Endothelial cell of umbilical vein (primary cell): Measurements from ENCODE around the gene NES. TPM values are rescaled to one million over a fixed set of nuclear protein-coding genes. Genes with fewer than 3 reads are reported as not detected.

Source experiments
- BruUV-seq: library from RNA; stranded (reverse); fragments of 400-500 nt; replicated peaks from 2 replicates; lab custom pipeline; 2021; lab: Mats Ljungman, UMichigan
- CTCF ChIA-PET: fragments of 300-600, 350-600 bp; sonication (Branson Sonifier 250); formaldehyde crosslinking; loops from one replicate; lab custom pipeline; 2021; ENCODE audit warnings: antibody characterized with exemption, inconsistent platforms; lab: Charles Lee
- POLR2A ChIA-PET: fragments of 300-600, 350-600 bp; sonication (Branson Sonifier 250); formaldehyde crosslinking; loops from one replicate; lab custom pipeline; 2021; ENCODE audit warnings: antibody characterized with exemption, inconsistent platforms; lab: Charles Lee
- DNase-seq: peaks from one replicate; pipeline ENCODE4 v3.0.0-alpha.2; 2011; ENCODE audit warnings: low read depth, low spot score
- FAIRE-seq: peaks from 2 replicates; lab custom pipeline; 2011; peaks lifted over from hg19 to GRCh38; lab: Jason Lieb, UNC
- H2AFZ ChIP-seq: 2 replicates; pipeline ENCODE4 v1.6.0; 2012; ENCODE audit warnings: low read depth, low read length, control low read depth, inconsistent platforms
- H3K27ac ChIP-seq: 2 replicates; pipeline ENCODE4 v1.5.1; 2011; ENCODE audit warnings: low read depth, mild to moderate bottlenecking, control low read depth, low read length, moderate library complexity; ENCODE audit not compliant: insufficient read depth
- H3K27me3 ChIP-seq, 2 experiments: 2 replicates each; pipeline versions ENCODE4 v1.6.0 to v1.6.1; 2011; ENCODE audit warnings: low read length in 2 of 2, mixed read lengths in 1 of 2; ENCODE audit not compliant: control insufficient read depth in 2 of 2, insufficient read depth in 2 of 2
- H3K36me3 ChIP-seq, 2 experiments: 2 replicates in 1 of 2; 3 replicates in 1 of 2; pipeline ENCODE4 v1.5.1; 2011; ENCODE audit warnings: low read length in 2 of 2, mild to moderate bottlenecking in 1 of 2, moderate library complexity in 1 of 2; ENCODE audit not compliant: control insufficient read depth in 2 of 2, insufficient read depth in 2 of 2; ENCODE audit errors: extremely low read depth in 1 of 2
- H3K4me1 ChIP-seq: 3 replicates; pipeline ENCODE4 v1.5.1; 2011; ENCODE audit warnings: mild to moderate bottlenecking, low read length; ENCODE audit not compliant: control insufficient read depth, insufficient read depth; ENCODE audit errors: extremely low read depth
- H3K4me2 ChIP-seq: 2 replicates; pipeline ENCODE4 v1.6.1; 2011; ENCODE audit warnings: low read length, control low read depth, mixed read lengths; ENCODE audit not compliant: insufficient read depth
- H3K4me3 ChIP-seq, 3 experiments: fragments of 200-600 bp in 1 of 3; sonication (generic), shearing (Covaris generic) in 1 of 3; replicated peaks in 1 of 3; 2 replicates each; pipeline ENCODE4 v1.5.1; 2011 to 2016; ENCODE audit warnings: control low read depth in 3 of 3, low read length in 3 of 3, mild to moderate bottlenecking in 2 of 3, inconsistent platforms in 1 of 3, low read depth in 1 of 3, moderate library complexity in 1 of 3; ENCODE audit not compliant: insufficient read depth in 1 of 3
- H3K79me2 ChIP-seq: 2 replicates; pipeline ENCODE4 v1.6.0; 2012; ENCODE audit warnings: low read length, inconsistent platforms; ENCODE audit not compliant: control insufficient read depth, insufficient read depth
- H3K9ac ChIP-seq: replicated peaks from 2 replicates; pipeline ENCODE3; 2011; ENCODE audit warnings: low read length, control low read depth; ENCODE audit not compliant: insufficient read depth; ENCODE audit errors: extremely low read depth
- H3K9me1 ChIP-seq: replicated peaks from 3 replicates; pipeline ENCODE4 v1.6.0; 2011; ENCODE audit warnings: mild to moderate bottlenecking, low read length; ENCODE audit not compliant: control insufficient read depth, insufficient read depth; ENCODE audit errors: extremely low read depth
- H3K9me3 ChIP-seq: replicated peaks from 2 replicates; pipeline ENCODE4 v1.5.1; 2012; ENCODE audit warnings: low read length, inconsistent platforms; ENCODE audit not compliant: control insufficient read depth, insufficient read depth
- H4K20me1 ChIP-seq: replicated peaks from 2 replicates; pipeline ENCODE3; 2011; ENCODE audit warnings: mild to moderate bottlenecking, low read length; ENCODE audit not compliant: control insufficient read depth, insufficient read depth; ENCODE audit errors: extremely low read depth
- EZH2 ChIP-seq: IDR thresholded peaks from 2 replicates; pipeline ENCODE4 v1.6.1; 2012; ENCODE audit warnings: borderline replicate concordance, low read depth, mild to moderate bottlenecking, moderate library complexity, low read length, inconsistent platforms; ENCODE audit not compliant: severe bottlenecking
- FOS ChIP-seq: IDR thresholded peaks from 2 replicates; pipeline ENCODE4 v1.6.1; 2011; ENCODE audit warnings: mild to moderate bottlenecking, low read length, moderate library complexity, borderline replicate concordance; ENCODE audit not compliant: insufficient read depth
- GATA2 ChIP-seq: IDR thresholded peaks from 2 replicates; pipeline ENCODE4 v1.7.0; 2011; ENCODE audit warnings: low read depth, mild to moderate bottlenecking, moderate library complexity, mixed read lengths, low read length; ENCODE audit not compliant: insufficient read length, insufficient read depth
- JUN ChIP-seq: IDR thresholded peaks from 2 replicates; pipeline ENCODE4 v1.6.1; 2011; ENCODE audit warnings: borderline replicate concordance, low read depth; ENCODE audit not compliant: insufficient read length, insufficient read depth
- MYC ChIP-seq: IDR thresholded peaks from one replicate; pipeline ENCODE4 v1.6.1; 2011; ENCODE audit warnings: mild to moderate bottlenecking, low read depth, low read length
- POLR2A ChIP-seq: IDR thresholded peaks from 2 replicates; pipeline ENCODE4 v1.6.1; 2012; ENCODE audit warnings: low read depth, mild to moderate bottlenecking, control low read depth, low read length
- POLR2AphosphoS5 ChIP-seq: IDR thresholded peaks from 2 replicates; pipeline ENCODE4 v1.6.1; 2012; ENCODE audit warnings: low read depth, mild to moderate bottlenecking, control low read depth, low read length, moderate library complexity; ENCODE audit not compliant: insufficient read depth
- dilution Hi-C: fragments of 300-500 bp; cut with MboI; formaldehyde crosslinking; loops from one replicate; pipeline ENCODE4 v1.15.0; 2019; ENCODE audit warnings: low sequenced_read_pairs; ENCODE audit not compliant: extremely low pct_ligation_motif_present
- intact Hi-C: fragments of 100-400 bp; cut with micrococcal nuclease; formaldehyde crosslinking; loops from one replicate; pipeline ENCODE4 v1.10.0; 2022
- polyA plus RNA-seq, 4 experiments: library from polyadenylated mRNA; depleted of rRNA in 3 of 4; stranded (reverse) in 3 of 4; unstranded in 1 of 4; fragments of >200 nt; gene quantifications; 2 replicates each; pipeline versions ENCODE4 v1.2.1 to v1.2.3, GENCODE V29; 2011 to 2012; ENCODE audit warnings: missing spikeins in 1 of 4
- total RNA-seq: library from RNA; stranded (reverse); gene quantifications from 2 replicates; pipeline ENCODE4 v1.2.3, GENCODE V29; 2021
- TF ChIP-seq, protein P1 (sequence below): IDR thresholded peaks from 2 replicates; pipeline ENCODE4 v1.6.1; 2011; ENCODE audit not compliant: insufficient read depth, insufficient read length
- TF ChIP-seq, protein P2 (sequence below), 2 donors: IDR thresholded peaks; 1 replicate in 1 of 2; 2 replicates in 1 of 2; pipeline ENCODE4 v1.5.1; 2011; ENCODE audit warnings: low read length in 2 of 2, mild to moderate bottlenecking in 2 of 2, moderate library complexity in 2 of 2, control low read depth in 1 of 2, inconsistent platforms in 1 of 2, low read depth in 1 of 2; ENCODE audit not compliant: insufficient read depth in 1 of 2; ENCODE audit errors: extremely low read depth in 1 of 2

NES gene
- total and polyA plus RNA-seq, 2 donors (not counting 3 experiments of a cell fraction or from before 2014, with no cell fraction given) = 19.4 to 274 TPM

DNA sequence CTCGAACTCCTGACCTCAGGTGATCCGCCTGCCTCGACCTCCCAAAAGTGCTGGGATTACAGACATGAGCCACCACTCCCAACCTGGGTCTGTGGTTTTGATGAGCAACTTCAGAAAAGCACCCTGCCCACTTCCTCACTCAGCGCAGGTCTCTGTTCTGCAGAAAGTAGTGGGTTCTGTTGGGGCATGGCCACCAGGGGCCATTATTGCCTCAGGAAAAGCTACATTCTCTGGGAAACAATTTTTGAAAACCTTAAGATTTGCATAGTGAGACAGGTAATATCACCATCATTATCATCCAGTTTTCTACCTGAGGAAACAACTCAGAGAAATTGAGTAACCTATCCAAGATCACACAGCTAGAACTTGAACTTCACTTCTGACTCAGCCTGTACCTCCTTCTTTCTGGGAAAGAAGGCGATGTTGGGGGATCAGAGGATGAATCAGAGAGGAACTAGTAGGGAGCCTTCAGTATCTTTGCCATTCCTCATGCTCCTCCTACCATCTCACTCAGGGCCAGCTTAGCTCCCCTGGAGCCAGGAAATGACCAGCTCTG, 7.1 kb upstream of the NES start:
- TF ChIP-seq MYC (no peak), POLR2A (no peak), JUN (no peak), POLR2AphosphoS5 (no peak), GATA2 (no peak), EZH2 (no peak), FOS (no peak)
- TF ChIP-seq, protein P1, sequence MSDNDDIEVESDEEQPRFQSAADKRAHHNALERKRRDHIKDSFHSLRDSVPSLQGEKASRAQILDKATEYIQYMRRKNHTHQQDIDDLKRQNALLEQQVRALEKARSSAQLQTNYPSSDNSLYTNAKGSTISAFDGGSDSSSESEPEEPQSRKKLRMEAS = no peak
- TF ChIP-seq, protein P2, sequence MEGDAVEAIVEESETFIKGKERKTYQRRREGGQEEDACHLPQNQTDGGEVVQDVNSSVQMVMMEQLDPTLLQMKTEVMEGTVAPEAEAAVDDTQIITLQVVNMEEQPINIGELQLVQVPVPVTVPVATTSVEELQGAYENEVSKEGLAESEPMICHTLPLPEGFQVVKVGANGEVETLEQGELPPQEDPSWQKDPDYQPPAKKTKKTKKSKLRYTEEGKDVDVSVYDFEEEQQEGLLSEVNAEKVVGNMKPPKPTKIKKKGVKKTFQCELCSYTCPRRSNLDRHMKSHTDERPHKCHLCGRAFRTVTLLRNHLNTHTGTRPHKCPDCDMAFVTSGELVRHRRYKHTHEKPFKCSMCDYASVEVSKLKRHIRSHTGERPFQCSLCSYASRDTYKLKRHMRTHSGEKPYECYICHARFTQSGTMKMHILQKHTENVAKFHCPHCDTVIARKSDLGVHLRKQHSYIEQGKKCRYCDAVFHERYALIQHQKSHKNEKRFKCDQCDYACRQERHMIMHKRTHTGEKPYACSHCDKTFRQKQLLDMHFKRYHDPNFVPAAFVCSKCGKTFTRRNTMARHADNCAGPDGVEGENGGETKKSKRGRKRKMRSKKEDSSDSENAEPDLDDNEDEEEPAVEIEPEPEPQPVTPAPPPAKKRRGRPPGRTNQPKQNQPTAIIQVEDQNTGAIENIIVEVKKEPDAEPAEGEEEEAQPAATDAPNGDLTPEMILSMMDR (IDR thresholded peaks at IDR 0.05; ENCODE audit: extremely low read depth in 1 of 2, insufficient read depth in 1 of 2, low read depth in 1 of 2, low read length in 2 of 2) = no peak
- H3K27ac ChIP-seq = no peak overlapping the region
- H3K27me3 ChIP-seq = peaks cover 15 to 20% of the 10 kb centered on the region in 2 experiments
- H3K4me3 ChIP-seq = no peak overlapping the region
- ChIA-PET POLR2A (no interaction called here), CTCF (interaction anchor here (0.7 to 16.7 kb wide), 9 partner anchors 11 to 243 kb away, joined by 3 to 453 read pairs (median 3); partner anchors contain the start of genes BCAN, CRABP2, ISG20L2 and METTL25B)
- BruUV-seq = no TSS peak
- no peaks in the 10 kb centered on the region for H3K9me3 ChIP-seq
- H3K36me3 ChIP-seq = no peaks in the 10 kb centered on the region
- H3K4me2 ChIP-seq = no peak overlapping the region
- dilution Hi-C loops (no loop called here), intact Hi-C loops (no loop called here)
- H3K9me1 ChIP-seq = no peaks in the 10 kb centered on the region
- H4K20me1 ChIP-seq = no peaks in the 10 kb centered on the region
- FAIRE-seq (no peak), DNase-seq (no peak)
- H3K79me2 ChIP-seq = no peaks in the 10 kb centered on the region
- H2AFZ ChIP-seq = no peak overlapping the region
- H3K9ac ChIP-seq = no peak overlapping the region
- H3K4me1 ChIP-seq = no peaks in the 10 kb centered on the region
